Activated CD4-positive, alpha-beta T cell treated with anti-CD3 and anti-CD28 coated beads, Interleukin-2, amount 50 U/mL, for 1 hour (primary cell): ENCODE measurements around the gene CAVIN3.
"Not testable (repeated sequence)": the region's sequence is repeated elsewhere in the genome, so short reads cannot be mapped to it uniquely, and the experiment has no call there.

Source experiments
- DNase-seq: peaks from one replicate; pipeline ENCODE4 v3.0.0-alpha.2; 2020

The CAVIN3 gene

DNA sequence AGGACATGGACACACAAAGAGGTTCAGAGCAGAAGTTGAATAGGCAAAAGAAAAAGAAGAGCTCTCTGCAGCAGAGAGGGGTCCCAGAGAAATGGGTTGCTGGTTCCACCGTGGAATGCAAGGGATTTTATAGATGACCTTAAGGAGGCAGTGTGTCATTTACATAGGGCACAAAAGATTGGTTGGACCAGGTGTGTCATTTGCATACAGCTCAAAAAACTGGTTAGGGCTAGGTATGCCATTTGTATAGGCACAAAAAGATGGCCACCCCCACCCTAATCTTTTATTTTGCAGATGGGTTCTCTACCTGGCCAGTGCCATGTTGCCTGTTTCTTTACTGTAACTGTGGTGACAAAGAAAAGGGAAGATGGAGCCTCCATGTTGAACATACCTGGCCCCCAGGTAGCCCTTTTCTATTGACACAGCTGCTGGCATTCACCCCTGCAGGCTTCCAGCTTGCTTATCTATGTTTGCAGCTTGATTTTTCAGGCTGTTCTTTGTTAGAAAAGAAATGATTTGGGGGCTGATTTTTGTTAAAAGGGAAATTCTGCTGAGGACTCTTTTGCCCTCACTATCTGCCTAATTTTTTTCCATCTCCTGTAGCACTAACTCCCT lies 3.1 kb upstream of the CAVIN3 start:
- no peak for DNase-seq

GRCh38 chr11:6321961-6322362 lies 1.7 kb upstream of the CAVIN3 start:
- no peak for DNase-seq

GRCh38 chr11:6321356-6321755 lies 1.1 kb upstream of the CAVIN3 start:
- no peak for DNase-seq

DNA sequence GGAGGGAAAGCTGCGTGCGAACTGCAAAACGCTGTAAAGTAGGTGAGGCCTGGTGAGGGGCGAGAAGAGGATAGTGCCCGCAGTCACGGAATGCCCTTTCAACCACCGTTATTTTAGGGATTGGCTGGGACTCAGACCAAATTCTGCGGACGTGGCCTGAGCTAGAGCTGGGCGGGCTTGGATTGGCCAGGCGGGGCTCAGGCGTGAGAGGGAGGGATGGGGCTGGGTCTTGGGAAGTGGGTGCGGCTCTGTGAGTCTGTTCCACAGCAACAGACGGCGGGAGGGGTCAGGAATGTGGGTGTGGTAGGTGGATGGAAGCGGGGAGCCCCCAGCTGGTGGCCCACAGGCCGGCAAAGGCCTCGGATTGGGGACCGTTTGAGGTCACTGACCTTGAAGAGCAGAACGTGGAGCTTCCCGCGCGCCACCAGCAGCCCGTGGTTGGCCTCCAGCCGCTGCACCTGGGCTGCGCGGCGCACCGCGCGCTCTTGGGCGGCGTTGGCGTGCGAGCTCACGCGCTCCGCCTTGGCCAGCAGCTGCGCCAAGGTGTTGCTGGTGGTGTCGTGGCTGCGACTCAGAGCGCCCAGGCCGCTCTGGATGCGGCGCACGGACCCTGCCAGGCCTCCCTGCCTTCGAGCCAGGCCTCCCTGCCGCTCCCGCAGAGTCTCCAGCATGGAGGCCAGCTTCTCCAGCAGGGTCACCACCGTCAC lies 444 bp downstream of the CAVIN3 start:
- DNase-seq: no peak

- no peak for DNase-seq
Measured at GRCh38 chr11:6319001-6319703, 1.1 kb downstream of the CAVIN3 start.

- DNase-seq: no peak
Measured at GRCh38 chr11:6318204-6318603, 2.1 kb downstream of the CAVIN3 start.

GRCh38 chr11:6315811-6316425 lies 4.4 kb downstream of the CAVIN3 start:
- DNase-seq: peak; percentile 20

GRCh38 chr11:6312106-6312505 lies 8.2 kb downstream of the CAVIN3 start:
- DNase-seq: no peak

- no peak for DNase-seq
Measured at GRCh38 chr11:6307876-6308275, 12.4 kb downstream of the CAVIN3 start.

GRCh38 chr11:6305297-6305696 lies 15.0 kb downstream of the CAVIN3 start:
- no peak for DNase-seq

DNA sequence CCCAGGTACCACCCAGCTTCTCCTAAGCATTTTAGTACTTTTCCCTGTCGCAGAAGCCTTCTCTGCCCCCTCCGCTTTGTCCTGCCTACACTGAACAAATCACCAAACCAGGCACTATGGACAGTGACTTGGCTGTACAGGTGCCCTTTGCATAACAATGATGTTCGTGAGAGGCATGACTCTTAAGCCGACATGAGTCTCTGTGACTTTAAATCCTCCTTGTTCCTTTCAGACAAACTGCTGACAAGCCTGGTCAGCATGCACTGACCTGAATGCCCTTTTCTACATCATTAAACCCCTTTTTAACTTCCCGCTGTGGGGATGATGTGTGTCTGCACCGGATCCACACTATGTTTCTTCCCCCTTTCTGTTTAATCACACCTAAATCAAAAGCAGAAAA lies 16.6 kb downstream of the CAVIN3 start:
- no peak for DNase-seq

DNA sequence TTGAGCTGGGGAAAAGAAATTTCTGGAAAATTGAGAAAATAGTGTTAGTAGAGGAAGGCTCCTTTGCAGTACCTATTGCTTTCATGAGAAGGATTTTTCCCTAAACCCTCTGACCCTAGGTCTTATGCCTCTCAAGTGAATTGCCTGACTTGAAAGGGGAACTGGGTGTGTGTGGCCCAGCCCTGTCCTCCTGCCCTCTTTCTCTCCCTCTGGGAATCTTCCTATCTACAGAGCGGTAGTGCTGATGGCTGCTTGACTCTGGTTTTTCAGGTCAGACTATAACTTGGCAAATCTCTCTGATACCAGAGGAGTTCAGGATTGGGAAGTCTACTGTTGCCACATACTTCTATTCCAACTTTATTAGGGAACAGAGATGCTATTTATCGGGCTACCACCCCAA lies 19.2 kb downstream of the CAVIN3 start:
- no peak for DNase-seq

DNA sequence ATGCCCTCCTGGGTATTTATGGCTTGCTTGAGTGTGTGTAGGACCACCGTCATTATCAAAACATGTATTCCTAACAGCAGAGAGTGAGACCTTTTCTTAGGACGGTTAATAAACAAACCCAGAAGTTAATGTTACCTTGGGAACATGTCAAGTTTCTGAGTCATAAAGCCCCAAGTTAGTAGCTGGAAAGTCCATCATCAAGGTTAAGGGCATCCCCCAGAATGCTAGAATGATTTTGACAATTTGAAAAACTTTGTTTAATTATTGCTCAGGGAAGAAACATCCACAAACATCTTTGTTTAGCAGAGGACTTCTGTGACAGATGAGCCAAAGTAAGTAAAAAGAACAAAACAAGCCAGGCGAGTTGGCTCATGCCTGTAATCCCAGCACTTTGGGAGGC lies 20.0 kb downstream of the CAVIN3 start:
- DNase-seq: no peak

DNA sequence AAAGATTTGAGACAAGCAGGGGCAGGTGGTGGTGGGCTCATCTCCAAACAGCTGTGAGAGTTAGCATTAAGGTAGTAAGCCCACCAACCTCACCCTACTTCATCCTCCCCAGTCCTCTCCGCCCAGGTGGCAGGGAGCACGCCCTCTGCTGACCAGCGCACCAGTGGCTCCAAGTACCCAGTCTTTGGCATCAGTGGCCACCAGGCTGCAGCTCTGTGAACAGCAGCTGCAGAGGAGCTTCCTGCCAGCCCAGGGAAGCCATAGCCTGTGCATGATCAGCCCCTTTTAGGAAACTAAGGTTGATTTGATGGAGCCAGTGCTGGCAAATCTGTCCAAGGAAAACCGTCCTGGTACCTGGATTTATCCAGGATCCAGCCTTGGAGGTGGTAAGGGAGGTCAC lies 21.7 kb downstream of the CAVIN3 start:
- DNase-seq: no peak

DNA sequence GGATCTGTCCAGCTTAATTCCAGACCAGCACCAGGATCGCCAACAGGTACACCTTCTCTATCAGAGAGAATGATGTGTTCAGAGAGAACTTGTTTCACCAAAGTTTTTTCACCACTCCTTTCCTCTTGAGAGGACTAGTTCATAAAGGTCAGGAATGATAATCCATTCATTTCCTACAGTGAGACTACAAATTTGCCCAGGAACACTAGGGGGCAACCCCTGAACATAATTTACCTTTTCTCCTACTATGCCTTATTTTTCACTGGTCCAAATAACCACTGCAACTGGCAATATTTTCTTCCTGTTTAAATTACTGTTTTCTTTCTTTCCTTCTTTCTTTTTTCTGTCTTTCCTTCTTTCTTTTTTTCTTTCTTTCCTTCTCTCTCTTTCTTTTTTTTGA lies 22.5 kb downstream of the CAVIN3 start:
- DNase-seq: no peak

- no peak for DNase-seq
Measured at GRCh38 chr11:6285019-6285418, 35.3 kb downstream of the CAVIN3 start.

DNA sequence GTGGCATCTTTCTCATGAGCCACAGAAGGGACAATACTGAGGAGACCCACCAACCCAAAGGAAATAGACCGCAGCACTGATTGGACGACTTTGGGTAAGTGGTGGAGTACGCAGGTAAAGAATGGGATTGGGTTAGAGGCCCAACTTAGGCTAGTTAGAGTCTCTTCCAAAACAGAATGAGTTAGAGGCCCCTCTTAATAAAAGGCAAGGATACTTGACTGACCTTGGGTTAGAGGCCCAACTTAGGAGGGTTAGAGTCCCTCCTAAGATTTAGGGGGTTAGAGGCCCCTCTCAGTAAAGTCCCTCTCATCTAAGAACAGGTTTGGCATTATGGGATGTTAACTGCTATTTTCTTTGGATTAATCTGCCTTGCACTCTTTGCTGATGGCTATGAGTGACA lies 36.1 kb downstream of the CAVIN3 start:
- no peak for DNase-seq

GRCh38 chr11:6283453-6284023 lies 36.8 kb downstream of the CAVIN3 start:
- no peak for DNase-seq

GRCh38 chr11:6280809-6281208 lies 39.5 kb downstream of the CAVIN3 start:
- DNase-seq: not testable (repeated sequence)

DNA sequence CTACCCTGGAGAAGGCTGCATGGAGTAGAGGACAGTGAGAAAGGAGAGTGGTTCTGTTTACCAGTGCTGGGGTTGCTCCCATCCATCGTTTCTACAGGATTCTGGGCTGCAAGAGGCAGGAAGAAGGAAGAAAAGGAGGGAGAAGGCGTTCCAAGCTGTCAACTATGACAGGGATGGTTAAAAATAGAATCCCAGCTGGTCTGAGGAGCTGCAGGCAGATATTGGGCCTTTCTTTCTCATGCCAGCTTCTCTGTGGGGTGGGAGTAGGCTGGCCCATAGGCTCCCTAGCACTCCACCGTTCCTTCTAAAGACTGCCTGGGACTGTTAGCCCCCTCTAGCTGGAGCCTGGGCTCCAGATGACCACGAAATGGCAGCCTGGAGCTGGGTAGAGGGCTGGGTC lies 47.1 kb downstream of the CAVIN3 start:
- no peak for DNase-seq

DNA sequence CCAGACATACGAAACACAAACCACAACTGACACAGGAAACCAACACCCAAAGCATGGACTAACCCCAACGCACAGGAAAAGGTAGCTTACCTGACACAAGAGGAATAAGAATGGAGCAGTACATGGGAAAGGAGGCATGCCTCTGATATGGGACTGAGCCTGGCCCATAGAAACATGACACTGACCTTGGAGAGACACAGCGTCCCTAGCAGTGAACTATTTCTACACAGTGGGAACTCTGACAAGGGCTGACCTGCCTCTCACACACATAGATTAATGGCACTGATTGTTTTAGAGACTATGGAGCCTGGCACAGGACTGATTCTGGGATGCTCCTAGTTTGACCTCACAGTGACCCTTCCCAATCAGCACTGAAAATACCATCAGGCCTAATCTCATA lies 48.7 kb downstream of the CAVIN3 start:
- DNase-seq: no peak

DNA sequence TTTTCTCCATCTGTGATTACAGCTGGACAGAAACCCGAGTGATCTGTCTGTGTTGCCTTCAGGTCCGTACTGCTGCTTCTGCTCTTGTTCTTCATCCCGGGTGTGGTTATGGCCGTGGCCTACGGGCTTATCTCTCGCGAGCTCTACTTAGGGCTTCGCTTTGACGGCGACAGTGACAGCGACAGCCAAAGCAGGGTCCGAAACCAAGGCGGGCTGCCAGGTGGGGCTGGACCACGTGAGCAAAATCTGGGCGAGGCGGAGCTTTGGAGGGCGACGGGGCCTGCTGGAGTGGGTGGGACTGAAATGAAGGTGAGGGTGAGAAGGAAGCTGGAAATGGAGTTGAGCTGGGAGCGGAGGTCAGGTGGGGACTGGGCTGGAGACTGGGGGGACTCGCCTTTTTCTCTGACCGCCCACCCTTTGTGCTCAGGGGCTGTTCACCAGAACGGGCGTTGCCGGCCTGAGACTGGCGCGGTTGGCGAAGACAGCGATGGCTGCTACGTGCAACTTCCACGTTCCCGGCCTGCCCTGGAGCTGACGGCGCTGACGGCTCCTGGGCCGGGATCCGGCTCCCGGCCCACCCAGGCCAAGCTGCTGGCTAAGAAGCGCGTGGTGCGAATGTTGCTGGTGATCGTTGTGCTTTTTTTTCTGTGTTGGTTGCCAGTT lies 49.6 kb downstream of the CAVIN3 start:
- DNase-seq: no peak

- no peak for DNase-seq
Measured at GRCh38 chr11:6269994-6270393, 50.3 kb downstream of the CAVIN3 start.
